G401 (cell line): ENCODE measurements around the gene DNAJC6. TPM values are rescaled to one million over a fixed set of nuclear protein-coding genes. Genes with fewer than 3 reads are reported as not detected.
"Not testable (repeated sequence)": the region's sequence is repeated elsewhere in the genome, so short reads cannot be mapped to it uniquely, and the experiment has no call there.

ENCODE experiments used
- DNase-seq: peaks from one replicate; pipeline ENCODE4 v3.0.0-alpha.2; 2015; ENCODE audit warnings: low spot score
- in situ Hi-C: cut with HindIII; loops from 2 replicates; pipeline ENCODE4 v1.10.0; 2016; ENCODE audit warnings: low sequenced_read_pairs, mixed read lengths
- total RNA-seq: library from RNA; depleted of rRNA; stranded (reverse); fragments of >200 nt; shearing (Covaris generic); gene quantifications from 2 replicates; pipeline ENCODE4 v1.2.3, GENCODE V29; 2014

Gene DNAJC6
- total RNA-seq, 1 experiment from 2014 or later: 1.4 TPM

DNA sequence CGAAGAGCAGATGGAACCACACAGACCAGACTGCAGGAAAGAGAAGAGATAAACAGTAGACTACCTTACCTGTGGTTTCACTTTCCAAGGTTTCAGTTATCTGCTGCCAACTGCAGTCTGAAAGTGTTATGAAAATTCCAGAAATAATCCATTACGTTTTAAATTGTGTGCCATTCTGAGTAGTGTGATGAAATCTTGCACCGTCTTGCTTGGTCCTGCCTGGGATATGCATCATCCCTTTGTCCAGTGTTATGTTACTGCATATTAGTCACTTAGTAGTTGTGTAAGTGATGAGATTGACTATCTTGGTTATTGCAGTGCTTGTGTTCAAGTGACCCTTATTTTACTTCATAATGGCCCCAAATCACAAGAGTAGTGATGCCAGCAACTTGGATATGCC is 33.9 kb downstream of the DNAJC6 start:
- in situ Hi-C loops: no loop called here
- no peak for DNase-seq

DNA sequence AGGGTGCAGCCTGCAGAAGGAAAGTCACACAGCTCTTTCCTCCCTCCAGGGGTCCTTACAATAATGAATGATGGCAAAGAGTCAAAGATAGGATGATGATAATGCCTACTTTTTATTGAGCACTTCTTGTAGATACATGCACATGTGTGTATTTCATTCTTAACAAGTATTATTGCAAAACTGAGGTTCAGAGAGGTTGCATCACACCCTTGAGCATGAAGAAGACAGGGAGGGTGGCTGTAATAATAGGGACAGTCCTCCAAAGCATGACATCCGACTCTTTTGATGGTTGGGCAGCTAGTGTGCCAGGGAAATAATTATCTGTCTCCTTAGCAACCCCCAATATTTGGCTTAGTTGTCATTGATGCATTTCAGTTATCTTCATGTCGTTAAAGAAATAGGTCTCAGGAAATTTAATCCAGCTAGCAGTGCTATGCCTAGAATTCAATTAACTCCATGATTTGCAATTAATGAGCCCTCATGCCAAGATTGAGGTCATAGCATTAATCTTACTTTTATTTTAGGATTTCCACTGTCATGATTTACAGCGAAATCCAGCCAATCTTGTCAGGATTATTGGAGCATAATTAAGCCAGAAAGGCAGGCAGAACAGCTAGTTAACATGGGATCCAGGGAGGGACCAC is 35.0 kb downstream of the DNAJC6 start:
- DNase-seq: peak; percentile 59
- in situ Hi-C loops: no loop called here

DNA sequence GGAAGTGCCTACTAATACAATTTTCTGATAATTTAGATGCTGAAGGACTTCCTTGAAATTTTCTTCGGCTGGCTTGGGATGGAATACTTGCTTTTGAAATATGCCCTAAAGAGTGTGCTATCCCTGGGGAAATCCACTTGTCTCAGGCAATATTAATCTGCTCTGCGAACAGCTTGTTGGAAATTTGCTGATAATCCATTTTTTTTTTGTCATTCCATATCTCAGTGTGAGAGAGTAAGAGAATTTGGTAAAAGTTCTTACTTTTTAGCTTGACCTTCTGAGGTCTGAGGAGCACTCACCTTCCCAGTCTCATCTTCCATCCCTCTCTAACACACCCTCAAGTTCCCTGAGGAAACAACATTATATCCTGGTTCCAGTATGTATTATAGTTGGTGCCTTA is 36.8 kb downstream of the DNAJC6 start:
- no peak for DNase-seq
- in situ Hi-C loops: no loop called here

- DNase-seq: no peak
- in situ Hi-C loops: no loop called here
These were observed 45.8 kb downstream of the DNAJC6 start for GRCh38 chr1:65355031-65355712.

DNA sequence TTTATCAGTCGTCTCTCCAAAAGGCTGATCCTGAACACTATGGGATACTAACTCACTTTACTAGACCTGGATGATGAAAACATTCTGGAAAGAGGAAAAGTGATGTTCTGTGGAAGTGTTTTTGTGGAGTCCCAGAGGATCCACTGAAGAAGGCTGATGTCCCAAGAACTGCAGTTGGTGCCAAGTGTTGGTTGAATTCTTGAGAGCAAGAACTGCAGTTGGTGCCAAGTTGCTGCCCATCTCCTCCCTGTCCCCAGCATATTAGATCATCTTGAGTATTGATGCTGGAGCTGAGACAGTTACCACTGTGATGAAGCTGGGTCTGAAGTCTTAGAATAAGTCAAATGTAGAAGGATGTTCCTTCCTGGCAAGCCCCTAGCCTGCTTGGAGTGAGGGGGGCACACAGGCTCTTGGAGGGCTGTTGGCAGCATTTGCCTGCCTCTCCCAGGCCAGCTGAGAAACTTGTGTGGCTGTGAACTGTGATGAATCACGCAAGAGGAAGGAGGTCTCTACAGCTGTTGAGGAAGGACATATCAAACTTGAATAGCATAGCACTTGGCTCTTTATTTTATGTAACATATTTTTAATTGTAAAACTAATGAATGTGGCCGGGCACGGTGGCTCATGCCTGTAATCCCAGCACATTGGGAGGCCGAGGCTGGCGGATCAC is 48.1 kb downstream of the DNAJC6 start:
- in situ Hi-C loops: no loop called here
- no peak for DNase-seq

- no peak for DNase-seq
- in situ Hi-C loops: no loop called here
These were observed 50.5 kb downstream of the DNAJC6 start for GRCh38 chr1:65359888-65360287.

- in situ Hi-C loops: no loop called here
These were observed 51.3 kb downstream of the DNAJC6 start for GRCh38 chr1:65360648-65361047.

GRCh38 chr1:65362545-65362944 is 53.2 kb downstream of the DNAJC6 start:
- in situ Hi-C loops: no loop called here

More at GRCh38 chr1:65360648-65361047, 51.3 kb downstream of the DNAJC6 start:
- peak; percentile 40 for DNase-seq

GRCh38 chr1:65363484-65363883 is 54.1 kb downstream of the DNAJC6 start:
- in situ Hi-C loops: no loop called here
- no peak for DNase-seq

More at GRCh38 chr1:65362545-65362944, 53.2 kb downstream of the DNAJC6 start:
- peak; percentile 56 for DNase-seq

GRCh38 chr1:65368403-65368802 is 59.1 kb downstream of the DNAJC6 start:
- in situ Hi-C loops: no loop called here
- no peak for DNase-seq

- in situ Hi-C loops: no loop called here
- DNase-seq: peak; percentile 60
These were observed 62.2 kb downstream of the DNAJC6 start for GRCh38 chr1:65371544-65371943.

DNA sequence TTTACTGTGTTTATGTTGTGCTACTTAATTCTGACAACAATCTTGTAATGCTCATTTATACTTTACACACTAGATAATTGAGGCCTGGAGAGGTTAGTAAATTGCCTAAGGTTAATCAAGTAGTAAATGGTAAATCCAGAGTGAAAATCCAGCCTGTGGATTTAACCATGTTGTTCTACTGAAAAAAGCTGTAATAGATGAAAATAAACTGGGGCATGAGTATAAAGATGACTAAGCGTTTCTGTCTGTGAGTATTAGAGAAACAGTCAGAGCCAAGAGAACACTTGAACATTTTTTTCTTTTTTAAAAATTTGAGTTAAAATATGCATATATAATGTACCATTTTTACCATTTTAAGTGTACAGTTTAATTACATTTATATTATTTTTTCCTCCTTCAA is 63.2 kb downstream of the DNAJC6 start:
- DNase-seq: peak; percentile 35
- in situ Hi-C loops: no loop called here

DNA sequence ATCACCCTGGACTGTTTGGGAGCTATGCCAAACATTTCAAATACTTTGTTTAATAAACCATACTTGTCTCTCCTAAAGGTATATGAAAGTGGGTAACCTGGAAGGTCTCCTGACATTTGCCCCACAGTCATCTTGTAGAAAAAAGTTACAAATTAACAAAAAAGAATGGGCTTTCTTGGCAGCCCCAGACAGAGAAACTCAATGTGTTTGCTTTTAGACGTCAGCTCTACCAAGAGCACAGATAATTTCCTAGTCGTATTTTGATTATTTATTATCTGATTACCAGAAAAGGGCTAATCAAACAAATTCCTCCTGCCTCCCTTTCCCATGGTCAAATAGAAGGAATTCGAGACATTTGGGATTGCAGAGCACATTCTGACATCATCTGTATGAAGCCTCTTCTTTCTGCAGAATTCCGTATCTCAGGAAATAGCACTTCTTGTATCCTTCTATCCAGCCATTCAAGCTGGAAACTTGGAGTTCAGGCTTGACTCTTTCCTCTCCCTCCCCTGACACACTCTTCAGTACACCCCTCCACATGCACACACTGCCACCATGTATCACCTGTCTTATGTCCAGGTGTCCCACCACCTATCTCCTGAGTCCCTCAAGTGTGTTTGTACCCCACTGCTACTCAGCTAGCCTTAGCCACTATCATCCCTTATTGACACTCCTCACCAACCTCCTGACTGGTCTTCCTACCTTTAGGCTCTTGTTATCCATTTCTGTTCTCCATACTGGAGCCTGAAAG is 68.3 kb downstream of the DNAJC6 start:
- in situ Hi-C loops: no loop called here
- no peak for DNase-seq

DNA sequence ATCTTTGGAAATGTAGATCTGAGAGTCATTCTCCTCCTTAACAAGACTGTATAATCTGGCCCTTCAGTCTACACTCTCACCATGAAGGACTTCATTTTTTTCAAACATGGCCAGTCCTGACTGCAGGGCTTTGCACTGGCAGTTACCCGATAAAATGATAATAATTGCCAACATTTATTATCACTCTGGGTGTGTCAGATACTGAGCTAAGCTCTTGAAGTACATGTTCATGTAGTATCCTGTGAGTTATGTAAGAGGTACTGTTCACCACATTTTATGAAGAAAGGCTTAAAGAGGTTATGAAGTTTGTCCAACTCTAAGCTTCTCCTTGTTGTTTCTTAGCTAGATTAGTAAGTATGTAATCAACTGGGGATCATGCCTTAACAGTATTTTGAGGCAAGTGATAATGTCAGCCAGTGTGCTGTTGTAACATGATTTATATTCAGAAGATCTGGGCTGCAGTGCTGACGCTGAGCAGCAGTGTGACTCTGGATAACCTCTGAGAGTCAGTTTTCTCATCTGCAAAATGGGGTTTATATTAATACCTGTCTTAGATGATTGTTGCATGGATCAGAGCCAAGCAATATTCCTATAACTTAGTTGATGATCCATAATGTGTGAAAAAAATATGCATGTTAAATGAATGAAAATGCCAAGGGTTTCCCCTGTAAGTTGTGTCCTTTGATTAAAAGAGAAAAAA is 69.1 kb downstream of the DNAJC6 start:
- no peak for DNase-seq
- in situ Hi-C loops: no loop called here

DNA sequence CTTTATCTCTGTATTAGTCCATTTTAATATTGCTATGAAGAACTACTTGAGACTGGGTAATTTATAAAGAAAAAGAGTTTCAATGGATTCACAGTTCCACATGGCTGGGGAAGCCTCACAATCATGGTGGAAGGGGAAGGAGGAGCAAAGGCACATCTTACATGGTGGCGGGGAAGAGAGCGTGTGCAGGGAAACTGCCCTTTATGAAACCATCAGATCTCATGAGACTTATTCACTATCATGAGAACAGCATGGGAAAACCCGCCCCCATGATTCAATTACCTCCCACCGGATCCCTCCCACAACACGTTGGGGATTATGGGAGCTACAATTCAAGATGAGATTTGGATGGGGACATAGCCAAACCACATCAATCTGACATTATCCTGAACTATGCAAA is 75.1 kb downstream of the DNAJC6 start:
- in situ Hi-C loops, DNase-seq: not testable (repeated sequence)

DNA sequence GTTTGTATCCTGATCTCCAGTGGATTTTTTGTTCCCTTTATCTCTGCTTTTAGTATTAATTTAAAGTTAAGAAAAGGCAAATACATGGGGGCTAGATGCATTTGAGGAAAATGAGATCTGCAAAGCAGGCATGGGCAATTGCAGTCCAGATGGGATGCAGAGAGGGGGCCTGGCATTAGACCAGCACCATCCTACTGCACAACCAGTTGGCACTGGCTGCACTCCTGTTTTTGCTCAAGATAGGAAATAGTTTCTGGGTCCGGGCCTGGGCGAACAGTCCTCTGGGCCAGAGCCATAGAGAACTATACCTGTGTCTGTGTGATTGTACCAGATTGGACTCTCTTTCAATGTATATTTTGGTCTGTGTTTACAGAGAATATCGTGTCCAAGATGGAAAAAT is 77.1 kb downstream of the DNAJC6 start:
- DNase-seq: peak; percentile 97

DNA sequence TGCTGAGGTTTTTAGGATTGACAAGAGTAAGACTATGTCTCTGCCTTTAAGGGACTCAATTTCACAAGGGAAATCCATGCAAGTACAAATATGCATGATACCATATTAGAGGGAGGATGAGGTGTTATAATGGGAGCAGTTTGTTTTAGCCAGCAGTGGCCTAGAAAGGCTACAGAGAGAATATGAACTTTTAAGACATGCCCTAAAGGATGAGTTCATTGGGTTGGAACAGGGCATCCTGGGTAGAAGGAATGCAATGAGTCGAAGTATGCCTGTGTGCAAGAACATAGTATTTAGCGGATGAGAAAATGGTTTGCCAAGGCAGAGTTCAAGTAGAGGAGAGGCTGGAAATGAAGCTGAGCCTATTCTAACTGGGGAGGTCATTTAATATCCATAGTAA is 78.5 kb downstream of the DNAJC6 start:
- in situ Hi-C loops: no loop called here
- no peak for DNase-seq

More for the DNA sequence above, 77.1 kb downstream of the DNAJC6 start:
- in situ Hi-C loops: no loop called here

DNA sequence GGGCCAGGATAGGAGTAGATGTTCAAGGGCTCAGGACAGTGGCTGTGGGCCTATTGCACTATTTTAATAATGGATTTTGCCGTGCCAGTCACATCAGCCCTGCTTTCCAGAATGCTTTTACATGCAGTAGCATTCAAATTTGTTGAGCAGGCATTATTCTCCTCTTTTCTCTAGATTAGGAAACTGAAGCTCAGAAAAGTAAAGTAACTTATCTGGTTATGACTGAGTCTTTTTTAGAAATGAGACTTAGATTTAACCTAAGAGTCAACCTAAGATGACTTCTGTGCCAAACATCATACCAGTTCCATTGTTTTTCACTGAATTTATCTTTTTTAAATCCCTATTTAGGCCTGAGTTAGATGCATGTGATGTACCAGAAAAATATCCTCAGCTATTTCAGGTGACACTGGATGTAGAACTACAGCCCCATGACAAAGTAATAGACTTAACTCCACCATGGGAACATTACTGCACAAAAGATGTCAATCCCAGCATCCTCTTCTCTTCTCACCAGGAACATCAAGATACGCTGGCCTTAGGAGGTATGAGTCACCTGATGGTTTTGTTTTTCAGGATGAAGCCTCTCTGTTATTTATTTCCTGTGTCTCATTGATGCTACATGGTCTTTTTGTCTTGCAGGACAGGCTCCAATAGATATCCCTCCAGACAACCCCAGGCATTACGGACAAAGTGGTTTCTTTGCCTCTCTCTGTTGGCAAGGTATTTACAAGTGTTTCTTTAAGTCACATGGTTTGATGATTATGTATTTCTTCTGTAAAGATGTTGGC is 79.8 kb downstream of the DNAJC6 start:
- no peak for DNase-seq
- in situ Hi-C loops: no loop called here
